ENCODE measurements around the gene NCAM1. TPM values are rescaled to one million over a fixed set of nuclear protein-coding genes. Genes with fewer than 3 reads are reported as not detected.

The NCAM1 gene
- total RNA-seq, 1 donor: under 0.01 TPM

GRCh38 chr11:113271551-113272245 lies 310.5 kb downstream of the NCAM1 start:
- DNase-seq (ENCODE audit: low read depth in 2 of 3, low spot score in 2 of 3): no peak

GRCh38 chr11:113272281-113272680 lies 311.1 kb downstream of the NCAM1 start:
- no peak for DNase-seq (ENCODE audit: low read depth in 2 of 3, low spot score in 2 of 3)

- no peak for DNase-seq (ENCODE audit: low read depth in 2 of 3, low spot score in 2 of 3)
Observed at GRCh38 chr11:113272927-113273615, 311.9 kb downstream of the NCAM1 start.

- DNase-seq (ENCODE audit: low read depth in 2 of 3, low spot score in 2 of 3): no peak
Observed at GRCh38 chr11:113273720-113274119, 312.5 kb downstream of the NCAM1 start.

- no peak for DNase-seq (ENCODE audit: low read depth in 2 of 3, low spot score in 2 of 3)
Observed at GRCh38 chr11:113274713-113275582, 313.7 kb downstream of the NCAM1 start.

GRCh38 chr11:113275602-113276001 lies 314.4 kb downstream of the NCAM1 start:
- no peak for DNase-seq (ENCODE audit: low read depth in 2 of 3, low spot score in 2 of 3)

GRCh38 chr11:113276466-113276865 lies 315.2 kb downstream of the NCAM1 start:
- no peak for DNase-seq (ENCODE audit: low read depth in 2 of 3, low spot score in 2 of 3)

- DNase-seq (ENCODE audit: low read depth in 2 of 3, low spot score in 2 of 3): no peak
Observed at GRCh38 chr11:113277907-113278306, 316.7 kb downstream of the NCAM1 start.

- DNase-seq (ENCODE audit: low read depth in 2 of 3, low spot score in 2 of 3): no peak
Observed at GRCh38 chr11:113278481-113278880, 317.3 kb downstream of the NCAM1 start.

GRCh38 chr11:113278925-113279324 lies 317.7 kb downstream of the NCAM1 start:
- DNase-seq (ENCODE audit: low read depth in 2 of 3, low spot score in 2 of 3): no peak

- DNase-seq (ENCODE audit: low read depth in 2 of 3, low spot score in 2 of 3): no peak
Observed at GRCh38 chr11:113279591-113279990, 318.4 kb downstream of the NCAM1 start.

GRCh38 chr11:113281052-113281725 lies 320.0 kb downstream of the NCAM1 start:
- DNase-seq (ENCODE audit: low read depth in 2 of 3, low spot score in 2 of 3): no peak

GRCh38 chr11:113282898-113283437 lies 321.7 kb downstream of the NCAM1 start:
- no peak for DNase-seq (ENCODE audit: low read depth in 2 of 3, low spot score in 2 of 3)

- no peak for DNase-seq (ENCODE audit: low read depth in 2 of 3, low spot score in 2 of 3)
Observed at GRCh38 chr11:113283881-113284280, 322.7 kb downstream of the NCAM1 start.

GRCh38 chr11:113286009-113286408 lies 324.8 kb downstream of the NCAM1 start:
- DNase-seq (ENCODE audit: low read depth in 2 of 3, low spot score in 2 of 3): no peak

GRCh38 chr11:113286509-113287497 lies 325.6 kb downstream of the NCAM1 start:
- no peak for DNase-seq (ENCODE audit: low read depth in 2 of 3, low spot score in 2 of 3)

- DNase-seq (ENCODE audit: low read depth in 2 of 3, low spot score in 2 of 3): no peak
Observed at GRCh38 chr11:113287801-113288200, 326.6 kb downstream of the NCAM1 start.

GRCh38 chr11:113288286-113288863 lies 327.2 kb downstream of the NCAM1 start:
- DNase-seq (ENCODE audit: low read depth in 2 of 3, low spot score in 2 of 3): no peak
